GM10266 (cell line): Measurements from ENCODE around the gene BACH1.
"Not testable (repeated sequence)": the region's sequence is repeated elsewhere in the genome, so short reads cannot be mapped to it uniquely, and the experiment has no call there.

Experiments used
- DNase-seq: peaks from one replicate; pipeline ENCODE4 v3.0.0; 2012; ENCODE audit errors: extremely low spot score
- TF ChIP-seq, protein P1 (sequence below): IDR thresholded peaks from 2 replicates; pipeline ENCODE4 v1.5.1; 2012; ENCODE audit warnings: mild to moderate bottlenecking, low read depth; ENCODE audit not compliant: control insufficient read depth, insufficient read depth; ENCODE audit errors: missing control alignments

The BACH1 gene

GRCh38 chr21:29298348-29299045 lies at the start of gene BACH1:
BACH1 (plus strand) TSS chr21:29298922; CDS start chr21:29321281, 22,359 bp downstream.
- peak; percentile 95 for DNase-seq
- TF ChIP-seq, protein P1, sequence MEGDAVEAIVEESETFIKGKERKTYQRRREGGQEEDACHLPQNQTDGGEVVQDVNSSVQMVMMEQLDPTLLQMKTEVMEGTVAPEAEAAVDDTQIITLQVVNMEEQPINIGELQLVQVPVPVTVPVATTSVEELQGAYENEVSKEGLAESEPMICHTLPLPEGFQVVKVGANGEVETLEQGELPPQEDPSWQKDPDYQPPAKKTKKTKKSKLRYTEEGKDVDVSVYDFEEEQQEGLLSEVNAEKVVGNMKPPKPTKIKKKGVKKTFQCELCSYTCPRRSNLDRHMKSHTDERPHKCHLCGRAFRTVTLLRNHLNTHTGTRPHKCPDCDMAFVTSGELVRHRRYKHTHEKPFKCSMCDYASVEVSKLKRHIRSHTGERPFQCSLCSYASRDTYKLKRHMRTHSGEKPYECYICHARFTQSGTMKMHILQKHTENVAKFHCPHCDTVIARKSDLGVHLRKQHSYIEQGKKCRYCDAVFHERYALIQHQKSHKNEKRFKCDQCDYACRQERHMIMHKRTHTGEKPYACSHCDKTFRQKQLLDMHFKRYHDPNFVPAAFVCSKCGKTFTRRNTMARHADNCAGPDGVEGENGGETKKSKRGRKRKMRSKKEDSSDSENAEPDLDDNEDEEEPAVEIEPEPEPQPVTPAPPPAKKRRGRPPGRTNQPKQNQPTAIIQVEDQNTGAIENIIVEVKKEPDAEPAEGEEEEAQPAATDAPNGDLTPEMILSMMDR = peak; percentile 59

GRCh38 chr21:29249289-29249688 lies 49.4 kb upstream of the BACH1 start:
- not testable (repeated sequence) for DNase-seq

DNA sequence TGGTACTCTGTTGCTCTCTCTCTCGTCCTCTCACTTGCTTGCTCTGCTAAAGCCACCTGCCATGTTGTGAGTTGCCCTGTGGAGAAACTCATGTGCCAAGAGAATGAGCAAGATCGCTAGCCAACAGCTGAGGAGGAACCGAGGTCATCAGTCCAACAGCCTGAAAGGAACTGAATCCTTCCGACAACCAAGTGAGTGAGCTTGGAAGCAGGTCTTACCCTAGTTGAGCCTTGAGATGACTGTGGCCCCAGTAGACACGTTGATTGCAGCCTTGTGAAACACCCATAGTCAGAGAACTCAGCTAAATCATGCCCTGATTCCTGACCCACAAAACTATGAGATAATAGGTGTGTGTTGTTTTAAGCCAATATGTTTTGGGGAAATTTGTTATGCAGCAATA lies 48.1 kb upstream of the BACH1 start:
- DNase-seq = no peak
- TF ChIP-seq, protein P1 = no peak

- DNase-seq = not testable (repeated sequence)
These were observed 44.9 kb upstream of the BACH1 start for GRCh38 chr21:29253861-29254260.

DNA sequence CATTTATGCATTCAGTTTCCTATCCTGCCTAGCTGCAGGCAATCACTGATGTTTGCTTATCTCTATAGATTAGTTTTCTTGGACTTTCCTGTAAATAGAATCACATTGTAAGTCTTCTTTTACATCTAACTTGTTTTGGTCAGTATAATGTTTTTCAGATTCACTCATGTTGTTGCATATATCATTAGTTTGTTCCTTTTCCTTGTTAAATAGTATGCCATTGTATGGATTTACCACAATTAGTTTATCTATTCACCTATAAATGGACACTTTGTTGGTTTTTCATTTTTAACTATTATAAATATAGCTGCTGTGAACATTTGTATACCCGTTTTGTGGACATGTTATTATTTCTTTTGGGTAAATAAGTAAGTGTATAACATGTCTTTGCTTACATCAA lies 44.2 kb upstream of the BACH1 start:
- TF ChIP-seq, protein P1 = no peak
- no peak for DNase-seq

- no peak for DNase-seq
- TF ChIP-seq, protein P1 = no peak
These were observed 42.4 kb upstream of the BACH1 start for GRCh38 chr21:29256126-29256910.

DNA sequence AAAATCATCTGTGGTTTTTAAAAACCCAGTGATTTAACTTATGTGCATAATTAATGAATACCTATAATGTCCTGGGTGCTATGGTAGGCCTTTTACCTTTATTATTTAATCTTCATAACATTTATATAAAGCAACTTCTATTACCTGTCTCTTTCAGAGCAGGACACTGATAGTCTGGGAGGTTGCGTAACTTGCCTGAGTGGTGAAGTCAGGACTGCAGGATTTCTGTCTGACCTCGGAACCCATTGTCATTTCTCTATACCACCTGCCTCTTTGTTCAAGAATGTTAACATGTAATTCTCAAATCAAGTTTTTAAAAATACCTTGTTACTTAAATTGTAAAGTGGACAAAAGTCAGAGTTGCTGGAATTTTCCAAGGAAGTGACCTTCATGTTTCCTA lies 41.0 kb upstream of the BACH1 start:
- TF ChIP-seq, protein P1 = no peak

DNA sequence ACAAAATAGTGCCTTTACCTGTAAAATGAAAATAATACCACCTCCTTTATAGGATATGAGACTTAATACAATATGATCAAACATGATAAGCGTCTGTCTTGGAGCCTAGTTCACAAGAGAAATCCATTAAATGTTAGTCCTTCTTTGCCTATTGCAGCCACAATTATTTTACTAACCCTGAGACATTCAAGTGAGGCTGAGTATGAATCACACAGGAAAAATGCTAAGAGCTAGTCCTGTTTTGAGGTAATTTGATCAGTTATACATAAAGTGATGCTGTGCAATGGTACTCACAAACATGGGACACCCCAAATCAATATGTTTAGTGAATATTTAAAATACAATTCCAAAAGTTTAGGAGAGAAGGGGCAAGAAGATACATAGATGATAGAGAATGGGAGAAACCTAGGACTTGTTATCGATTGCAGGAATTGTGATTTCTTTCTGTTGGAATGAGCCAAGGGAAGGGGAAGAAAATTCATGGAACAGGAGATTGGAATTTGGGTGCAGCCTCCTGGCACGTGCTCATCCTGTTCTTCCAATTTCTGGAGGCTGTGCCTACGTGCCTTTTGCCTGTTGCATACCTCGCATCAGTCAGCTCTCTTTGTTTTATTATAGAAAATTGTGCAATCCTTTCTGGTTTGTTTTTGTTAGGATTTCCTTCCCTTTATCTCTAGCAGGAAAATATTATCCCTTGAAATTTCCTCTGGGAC lies 39.9 kb upstream of the BACH1 start:
- DNase-seq = no peak
- TF ChIP-seq, protein P1 = no peak

More for the DNA sequence above, 41.0 kb upstream of the BACH1 start:
- DNase-seq = no peak
